GM12801 (cell line): ENCODE results near the gene GJD4.

Experiments
- TF ChIP-seq, protein P1 (sequence below): IDR thresholded peaks from one replicate; pipeline ENCODE4 v1.5.1; 2011; ENCODE audit warnings: control low read depth; ENCODE audit not compliant: insufficient read length; ENCODE audit errors: extremely low read depth

GJD4 gene

DNA sequence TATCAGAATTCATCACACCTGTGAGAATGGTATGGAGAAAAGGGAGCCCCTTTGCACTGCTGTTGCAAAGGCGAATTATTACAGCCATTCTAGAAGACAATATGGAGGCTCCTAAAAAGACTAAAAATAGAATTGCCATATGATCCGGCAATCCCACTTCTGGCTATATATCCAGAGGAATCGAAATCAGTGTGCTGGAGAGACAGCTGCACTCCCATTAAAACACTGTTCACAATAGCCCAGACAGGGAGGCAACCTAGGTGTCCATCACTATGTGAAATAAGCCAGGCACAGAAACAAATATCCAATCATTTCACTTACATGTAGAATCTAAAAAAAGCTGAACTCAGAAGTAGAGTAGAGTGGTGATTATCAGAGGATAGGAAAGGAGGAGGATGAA, 26.0 kb upstream of the GJD4 start:
- TF ChIP-seq, protein P1, sequence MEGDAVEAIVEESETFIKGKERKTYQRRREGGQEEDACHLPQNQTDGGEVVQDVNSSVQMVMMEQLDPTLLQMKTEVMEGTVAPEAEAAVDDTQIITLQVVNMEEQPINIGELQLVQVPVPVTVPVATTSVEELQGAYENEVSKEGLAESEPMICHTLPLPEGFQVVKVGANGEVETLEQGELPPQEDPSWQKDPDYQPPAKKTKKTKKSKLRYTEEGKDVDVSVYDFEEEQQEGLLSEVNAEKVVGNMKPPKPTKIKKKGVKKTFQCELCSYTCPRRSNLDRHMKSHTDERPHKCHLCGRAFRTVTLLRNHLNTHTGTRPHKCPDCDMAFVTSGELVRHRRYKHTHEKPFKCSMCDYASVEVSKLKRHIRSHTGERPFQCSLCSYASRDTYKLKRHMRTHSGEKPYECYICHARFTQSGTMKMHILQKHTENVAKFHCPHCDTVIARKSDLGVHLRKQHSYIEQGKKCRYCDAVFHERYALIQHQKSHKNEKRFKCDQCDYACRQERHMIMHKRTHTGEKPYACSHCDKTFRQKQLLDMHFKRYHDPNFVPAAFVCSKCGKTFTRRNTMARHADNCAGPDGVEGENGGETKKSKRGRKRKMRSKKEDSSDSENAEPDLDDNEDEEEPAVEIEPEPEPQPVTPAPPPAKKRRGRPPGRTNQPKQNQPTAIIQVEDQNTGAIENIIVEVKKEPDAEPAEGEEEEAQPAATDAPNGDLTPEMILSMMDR: no peak

DNA sequence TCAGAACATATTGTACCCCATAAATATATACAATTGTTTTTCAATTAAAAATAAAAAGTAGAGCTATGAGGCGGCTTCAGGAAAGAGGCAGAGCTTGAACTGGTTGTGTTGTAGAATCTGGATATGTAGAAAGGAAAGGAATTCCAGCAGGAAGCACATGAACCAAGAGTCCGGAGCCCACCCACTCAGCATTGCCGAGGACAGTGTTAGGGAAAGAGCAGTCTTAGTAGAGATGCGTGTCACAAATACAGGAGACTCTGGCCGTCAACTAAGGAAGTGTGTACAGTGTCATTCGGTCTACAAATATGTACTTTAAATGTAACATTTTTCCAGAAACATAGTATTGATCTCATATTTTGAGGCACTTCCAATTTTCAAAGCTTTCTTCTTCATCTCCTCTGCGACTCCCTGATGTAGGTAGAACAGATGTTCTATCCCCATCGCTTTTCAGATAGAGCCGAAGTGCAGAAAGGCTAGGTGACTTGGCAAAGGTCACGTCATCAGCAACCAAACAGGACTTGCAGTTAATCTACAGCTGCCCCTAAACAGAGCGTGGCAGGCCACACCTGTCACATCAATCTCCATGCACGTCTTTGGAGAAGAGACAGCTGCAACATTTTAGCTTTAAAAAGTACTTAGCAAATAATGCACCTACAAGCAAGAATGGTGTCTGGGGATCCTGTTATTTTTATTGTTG, 25.3 kb upstream of the GJD4 start:
- TF ChIP-seq, protein P1: no peak

DNA sequence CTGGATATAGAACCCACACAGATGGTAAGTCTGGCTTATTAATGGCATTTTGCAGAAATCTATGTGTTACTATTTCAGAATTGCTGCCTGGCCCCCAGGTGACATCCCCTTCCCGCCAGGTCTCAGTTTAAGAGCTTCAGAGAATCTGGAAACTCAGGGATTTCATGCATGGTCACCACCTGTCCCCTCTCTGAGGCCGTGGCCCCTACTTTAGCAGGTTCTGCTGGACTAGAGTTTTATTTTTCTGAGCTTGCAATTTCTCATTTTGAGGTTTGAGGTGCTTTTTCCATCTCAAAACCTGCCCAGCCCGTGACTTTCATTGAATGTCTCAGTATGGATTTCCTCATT, 24.7 kb upstream of the GJD4 start:
- TF ChIP-seq, protein P1: no peak

DNA sequence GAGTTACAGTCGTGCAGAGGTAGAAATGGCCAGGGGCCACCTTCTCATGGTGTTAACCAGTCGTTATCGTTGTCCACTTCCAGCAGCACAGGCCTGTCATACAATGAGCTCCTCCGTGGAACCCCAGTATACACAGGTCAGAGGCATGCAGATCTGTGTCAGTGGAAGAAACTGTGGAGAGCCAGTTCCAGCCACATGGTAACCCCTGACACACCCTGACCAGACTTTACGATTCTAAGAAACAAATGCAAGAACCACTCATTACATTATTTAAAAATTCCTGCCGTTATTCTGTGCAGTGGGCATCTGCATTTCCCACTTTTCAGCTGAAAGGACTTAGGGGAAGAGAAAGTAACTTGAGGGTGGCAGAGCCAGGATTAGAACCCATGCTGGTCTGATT, 23.5 kb upstream of the GJD4 start:
- TF ChIP-seq, protein P1: no peak

DNA sequence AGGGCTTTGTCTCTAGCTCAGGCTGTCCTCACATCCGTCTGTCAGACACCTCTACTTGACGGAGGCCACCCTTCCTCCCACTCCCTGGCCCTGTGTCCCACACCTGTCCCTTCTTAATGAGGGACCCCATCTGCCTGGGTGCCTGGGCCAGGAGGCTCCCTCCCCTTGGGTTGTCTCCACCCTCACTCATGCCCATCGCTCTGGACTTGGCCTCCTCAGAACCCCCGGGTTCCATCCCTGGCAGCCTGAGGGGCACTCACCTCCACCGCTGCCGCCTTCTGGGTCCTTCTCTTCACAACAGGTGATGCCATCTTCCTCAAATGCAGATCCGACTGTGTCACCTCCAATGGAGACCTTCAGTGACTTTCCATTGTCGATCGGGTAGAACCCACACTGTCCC, 20.2 kb upstream of the GJD4 start:
- TF ChIP-seq, protein P1: no peak

DNA sequence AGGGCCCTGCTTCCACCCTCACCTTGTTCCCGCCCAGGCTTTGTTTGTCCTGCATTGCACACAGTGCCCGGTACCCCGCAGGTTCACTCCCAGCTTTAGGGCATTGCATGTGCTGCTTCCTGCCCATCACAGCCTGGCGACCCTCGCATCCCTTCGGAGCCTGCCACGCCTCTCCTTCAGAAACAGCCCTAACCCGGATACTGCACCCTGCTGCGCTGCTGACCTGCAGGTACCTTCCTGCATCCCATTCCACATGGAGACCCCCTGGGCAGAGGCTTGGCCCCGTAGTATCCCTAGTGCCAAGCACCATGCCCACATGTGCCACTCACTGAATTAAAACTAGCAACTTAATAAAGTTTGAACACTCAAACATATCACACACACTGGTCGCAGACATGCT, 19.8 kb upstream of the GJD4 start:
- TF ChIP-seq, protein P1: no peak

DNA sequence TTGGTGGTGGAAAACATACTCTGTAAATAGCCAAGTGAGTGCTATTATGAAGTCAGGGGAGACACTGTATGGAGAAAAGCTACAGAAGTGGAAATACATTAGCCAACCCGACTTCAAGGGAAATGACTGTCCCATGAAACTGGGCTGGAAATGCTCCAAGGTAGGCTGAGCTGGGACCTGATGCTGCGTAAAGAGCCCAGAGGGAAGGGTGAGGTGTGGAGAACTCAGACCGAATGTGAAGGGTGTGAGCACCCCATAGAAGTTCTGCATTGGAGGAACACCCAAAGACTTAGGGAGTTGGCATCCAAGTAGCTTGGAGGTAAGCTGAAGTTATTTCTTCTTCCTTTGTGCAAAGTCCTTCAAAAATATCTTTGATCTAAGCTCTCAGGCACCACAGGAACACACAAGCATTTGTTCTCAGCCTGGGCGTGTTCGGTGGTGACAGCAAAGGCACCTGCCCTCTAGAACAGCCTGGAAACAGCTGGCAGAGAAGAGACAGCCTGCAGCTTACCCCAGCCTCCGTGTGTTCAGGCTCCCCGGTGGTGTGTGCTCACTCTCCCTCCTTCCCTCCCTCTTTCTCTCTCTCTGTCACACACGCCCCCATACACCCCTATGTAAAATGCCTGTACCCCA, 19.1 kb upstream of the GJD4 start:
- TF ChIP-seq, protein P1: no peak
